Posterior cingulate gyrus (tissue), 11 donors: ENCODE data around the gene NBAS.
"Not testable (repeated sequence)": the region's sequence is repeated elsewhere in the genome, so short reads cannot be mapped to it uniquely, and the experiment has no call there.

ENCODE experiments used
- DNase-seq, 10 donors: peaks; one replicate each; pipeline versions ENCODE4 v3.0.0 to v3.0.0-alpha.2; 2020 to 2021; ENCODE audit warnings: mixed read lengths in 3 of 10
- intact Hi-C: fragments of 100-400 bp; cut with DNase I; formaldehyde crosslinking; loops from one replicate; pipeline ENCODE4 v1.15.1; 2023

The NBAS gene

GRCh38 chr2:15561574-15562344, 625 bp upstream of the NBAS start:
- intact Hi-C loops = loop anchor here (1.0 kb wide), 1 partner anchor 30 kb away; the partner anchor contains the start of gene DDX1
- peak in 3 of 10 donors; percentile 9 to 63 (median 29) for DNase-seq

GRCh38 chr2:15560140-15560987, 770 bp downstream of the NBAS start:
- intact Hi-C loops = no loop called here
- DNase-seq = peak in 9 of 10 donors; percentile 10 to 83 (median 20)

- no peak for DNase-seq
These were observed 1.6 kb downstream of the NBAS start for GRCh38 chr2:15559379-15560139.

GRCh38 chr2:15557887-15558311, 3.2 kb downstream of the NBAS start:
- intact Hi-C loops = no loop called here
- no peak for DNase-seq

More at GRCh38 chr2:15559379-15560139, 1.6 kb downstream of the NBAS start:
- intact Hi-C loops = no loop called here

- intact Hi-C loops = no loop called here
- no peak for DNase-seq
These were observed 4.7 kb downstream of the NBAS start for GRCh38 chr2:15556311-15556930.

GRCh38 chr2:15555760-15556193, 5.4 kb downstream of the NBAS start:
- DNase-seq = no peak
- intact Hi-C loops = no loop called here

GRCh38 chr2:15554525-15555218, 6.5 kb downstream of the NBAS start:
- DNase-seq = no peak
- intact Hi-C loops = no loop called here

- no peak for DNase-seq
- intact Hi-C loops = no loop called here
These were observed 7.2 kb downstream of the NBAS start for GRCh38 chr2:15553951-15554350.

GRCh38 chr2:15553519-15553918, 7.6 kb downstream of the NBAS start:
- no peak for DNase-seq
- intact Hi-C loops = no loop called here

GRCh38 chr2:15548974-15549373, 12.2 kb downstream of the NBAS start:
- intact Hi-C loops = no loop called here
- no peak for DNase-seq

- DNase-seq = no peak
- intact Hi-C loops = no loop called here
These were observed 13.8 kb downstream of the NBAS start for GRCh38 chr2:15547115-15547876.

GRCh38 chr2:15546297-15547098, 14.6 kb downstream of the NBAS start:
- DNase-seq = no peak
- intact Hi-C loops = no loop called here

GRCh38 chr2:15544227-15544626, 16.9 kb downstream of the NBAS start:
- intact Hi-C loops = no loop called here
- no peak for DNase-seq

GRCh38 chr2:15543541-15543940, 17.6 kb downstream of the NBAS start:
- no peak for DNase-seq

GRCh38 chr2:15543053-15543452, 18.1 kb downstream of the NBAS start:
- DNase-seq = no peak
- intact Hi-C loops = no loop called here

More at GRCh38 chr2:15543541-15543940, 17.6 kb downstream of the NBAS start:
- intact Hi-C loops = no loop called here

- DNase-seq, intact Hi-C loops: not testable (repeated sequence)
These were observed 18.9 kb downstream of the NBAS start for GRCh38 chr2:15542269-15542668.

GRCh38 chr2:15540523-15540922, 20.6 kb downstream of the NBAS start:
- intact Hi-C loops, DNase-seq: not testable (repeated sequence)

GRCh38 chr2:15539999-15540398, 21.1 kb downstream of the NBAS start:
- intact Hi-C loops = no loop called here
- DNase-seq = no peak
